Loucy (cell line): Measurements from ENCODE around the gene EFR3B.

Experiments
- EZH2phosphoT487 ChIP-seq: fragments of 200-600 bp; IDR thresholded peaks from 2 replicates; pipeline ENCODE4 v1.6.1; 2018; ENCODE audit warnings: antibody characterized with exemption, mild to moderate bottlenecking, moderate library complexity, borderline replicate concordance
- TF ChIP-seq, protein P1 (sequence below): fragments of 200-600 bp; sonication (generic); conservative IDR thresholded peaks from 2 replicates; pipeline ENCODE4 v1.5.1; 2014; ENCODE audit warnings: mild to moderate bottlenecking, antibody characterized with exemption, low read length

DNA sequence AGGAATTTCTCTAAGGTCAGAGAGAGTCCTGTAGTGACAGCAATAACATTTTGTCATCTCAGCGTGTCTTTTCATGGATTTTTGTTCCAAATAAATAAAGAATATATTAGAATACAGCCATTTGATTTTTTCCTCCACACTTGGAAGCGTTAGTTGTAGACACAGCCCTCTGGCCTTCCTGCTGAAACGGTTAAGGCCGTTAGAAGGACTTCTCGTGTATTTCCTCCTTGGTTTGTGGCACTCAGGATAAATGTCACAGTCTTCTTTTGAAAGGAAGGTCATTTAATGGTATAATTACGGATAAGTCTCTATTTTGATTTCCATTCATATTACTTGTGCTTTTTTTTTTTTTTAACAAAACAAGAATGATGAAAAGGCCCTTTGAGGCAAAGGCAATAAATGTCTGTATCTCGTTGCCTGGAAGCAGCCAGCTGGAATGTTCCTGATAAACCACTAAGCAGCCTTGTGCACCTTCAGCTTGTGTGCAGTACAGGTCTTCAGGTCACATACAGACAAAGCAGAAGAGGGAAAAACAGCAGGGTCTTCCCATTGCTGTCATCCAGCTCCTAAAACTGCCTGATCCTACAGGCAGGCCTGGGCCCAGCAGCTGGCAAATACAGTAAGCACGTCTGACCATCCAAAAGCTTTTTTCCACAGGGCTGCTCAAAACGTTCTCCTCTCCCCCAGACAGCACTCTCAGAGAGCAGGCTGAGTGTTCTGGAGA, 14.4 kb downstream of the EFR3B start:
- TF ChIP-seq, protein P1, sequence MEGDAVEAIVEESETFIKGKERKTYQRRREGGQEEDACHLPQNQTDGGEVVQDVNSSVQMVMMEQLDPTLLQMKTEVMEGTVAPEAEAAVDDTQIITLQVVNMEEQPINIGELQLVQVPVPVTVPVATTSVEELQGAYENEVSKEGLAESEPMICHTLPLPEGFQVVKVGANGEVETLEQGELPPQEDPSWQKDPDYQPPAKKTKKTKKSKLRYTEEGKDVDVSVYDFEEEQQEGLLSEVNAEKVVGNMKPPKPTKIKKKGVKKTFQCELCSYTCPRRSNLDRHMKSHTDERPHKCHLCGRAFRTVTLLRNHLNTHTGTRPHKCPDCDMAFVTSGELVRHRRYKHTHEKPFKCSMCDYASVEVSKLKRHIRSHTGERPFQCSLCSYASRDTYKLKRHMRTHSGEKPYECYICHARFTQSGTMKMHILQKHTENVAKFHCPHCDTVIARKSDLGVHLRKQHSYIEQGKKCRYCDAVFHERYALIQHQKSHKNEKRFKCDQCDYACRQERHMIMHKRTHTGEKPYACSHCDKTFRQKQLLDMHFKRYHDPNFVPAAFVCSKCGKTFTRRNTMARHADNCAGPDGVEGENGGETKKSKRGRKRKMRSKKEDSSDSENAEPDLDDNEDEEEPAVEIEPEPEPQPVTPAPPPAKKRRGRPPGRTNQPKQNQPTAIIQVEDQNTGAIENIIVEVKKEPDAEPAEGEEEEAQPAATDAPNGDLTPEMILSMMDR, result no peak
- TF ChIP-seq EZH2phosphoT487, result no peak
